GM19043 (cell line): ENCODE results near the gene C16orf92.

Experiments used
- ATAC-seq: cut with Tn5 transposase; IDR thresholded peaks from one replicate; pipeline ENCODE4 v1.9.1; 2021; ENCODE audit warnings: low read depth; ENCODE audit not compliant: unreplicated experiment

Gene C16orf92

GRCh38 chr16:29988346-29989075, 34.5 kb upstream of the C16orf92 start:
- no peak for ATAC-seq

GRCh38 chr16:29989111-29989858, 33.7 kb upstream of the C16orf92 start:
- ATAC-seq: no peak

GRCh38 chr16:29990034-29990433, 33.0 kb upstream of the C16orf92 start:
- ATAC-seq: no peak

GRCh38 chr16:29990883-29991570, 32.0 kb upstream of the C16orf92 start:
- ATAC-seq: no peak

- ATAC-seq: no peak
Measured at GRCh38 chr16:29991571-29991904, 31.5 kb upstream of the C16orf92 start.

DNA sequence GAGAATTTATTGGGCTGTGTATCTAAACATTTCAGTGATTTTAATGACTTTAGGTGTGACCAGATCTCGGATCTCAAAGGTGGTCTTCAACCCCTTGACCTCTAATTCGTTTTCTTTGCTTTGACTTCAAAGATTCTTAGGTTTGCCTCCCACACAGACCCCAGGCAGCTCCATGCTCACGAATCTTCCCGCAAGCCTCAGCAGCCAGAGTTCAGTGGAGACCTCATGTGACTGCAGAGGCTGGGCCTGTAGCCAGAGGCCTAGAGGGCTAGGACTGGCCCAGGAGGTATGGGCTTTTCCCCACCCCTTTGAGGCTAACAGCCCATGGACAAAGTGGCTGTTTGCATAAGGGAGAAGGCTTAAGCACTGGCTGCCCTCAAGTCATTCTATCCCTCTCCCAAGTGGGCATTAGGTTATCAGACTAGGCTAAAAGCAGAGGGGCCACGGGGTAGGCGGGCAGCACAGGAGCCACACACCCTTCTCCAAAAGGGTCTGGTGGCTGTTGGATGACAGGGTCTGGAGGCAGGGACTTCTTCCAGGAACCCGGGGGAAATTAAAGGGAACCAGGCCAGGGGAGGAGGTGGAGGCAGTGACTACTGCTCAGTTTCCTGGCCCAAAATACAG, 30.5 kb upstream of the C16orf92 start:
- ATAC-seq: no peak

DNA sequence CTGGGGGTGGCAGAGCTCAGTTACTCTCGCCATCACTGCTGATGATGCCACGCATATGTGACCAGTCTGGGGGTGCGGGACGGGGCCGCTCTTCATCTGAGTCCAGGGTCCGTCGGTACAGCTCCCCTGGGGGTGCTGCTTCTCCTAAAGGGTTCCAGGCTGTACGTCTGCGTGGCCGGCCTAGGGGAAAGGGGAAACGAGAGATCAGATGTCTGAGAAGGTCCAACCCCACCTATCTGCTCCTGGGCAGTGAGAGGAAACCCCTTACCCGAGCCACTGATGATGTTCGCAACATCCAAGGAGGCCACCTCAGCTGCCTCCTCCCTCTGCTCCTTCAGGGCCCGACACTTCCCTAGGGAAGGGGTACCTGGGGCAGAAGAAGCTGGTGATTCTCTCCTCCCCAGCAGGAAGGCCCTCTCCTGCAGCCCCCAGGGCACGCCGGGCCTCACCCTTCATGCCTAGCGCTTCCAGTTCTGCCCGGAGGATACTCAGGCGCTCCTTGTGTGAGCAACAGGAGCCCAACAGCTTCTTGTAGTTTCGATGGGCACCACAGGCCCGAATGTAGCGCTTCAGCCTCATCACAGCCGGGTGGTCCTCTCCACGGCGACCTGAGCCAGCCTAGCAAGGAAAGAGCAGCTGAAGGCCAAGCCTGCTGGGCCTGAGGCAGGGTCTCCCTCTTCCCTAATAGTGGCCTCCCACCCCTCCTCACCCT, 29.7 kb upstream of the C16orf92 start:
- ATAC-seq: no peak

- no peak for ATAC-seq
Measured at GRCh38 chr16:29993903-29994599, 28.9 kb upstream of the C16orf92 start.

- ATAC-seq: no peak
Measured at GRCh38 chr16:29994600-29995323, 28.2 kb upstream of the C16orf92 start.

DNA sequence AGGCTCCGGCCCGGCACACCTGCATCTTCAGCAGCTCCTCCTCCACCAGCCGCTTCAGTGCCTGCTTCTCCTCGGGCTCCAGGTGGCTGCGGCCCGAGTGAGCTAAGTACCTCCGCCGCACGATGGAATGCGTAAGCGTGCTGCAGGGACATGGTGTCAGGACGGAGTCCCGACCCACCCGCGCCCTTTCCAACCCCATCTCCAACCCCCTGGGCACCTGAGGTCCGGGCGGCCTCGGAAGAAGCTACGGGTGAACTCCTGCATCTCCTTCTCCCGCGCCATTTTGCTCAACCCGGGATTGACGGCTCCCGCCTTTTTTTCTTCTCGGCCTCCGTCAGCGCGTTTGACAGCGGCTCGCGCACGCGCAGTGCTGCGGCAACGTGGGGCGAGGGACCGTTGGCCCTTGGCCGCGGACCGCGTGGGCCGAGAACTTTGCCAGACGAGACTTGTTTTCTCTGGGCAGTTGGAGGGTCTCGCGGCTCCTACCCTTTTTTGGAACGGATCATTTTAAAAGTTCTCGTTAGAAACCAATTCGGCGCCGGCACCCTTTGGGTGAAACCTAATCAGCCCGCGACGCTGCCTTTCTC, 27.6 kb upstream of the C16orf92 start, which contains the start of gene HIRIP3:
HIRIP3 (minus strand) TSS at position 294 of the 587 bp plus-strand sequence; CDS start at position 282, 12 bp downstream.
- no peak for ATAC-seq

DNA sequence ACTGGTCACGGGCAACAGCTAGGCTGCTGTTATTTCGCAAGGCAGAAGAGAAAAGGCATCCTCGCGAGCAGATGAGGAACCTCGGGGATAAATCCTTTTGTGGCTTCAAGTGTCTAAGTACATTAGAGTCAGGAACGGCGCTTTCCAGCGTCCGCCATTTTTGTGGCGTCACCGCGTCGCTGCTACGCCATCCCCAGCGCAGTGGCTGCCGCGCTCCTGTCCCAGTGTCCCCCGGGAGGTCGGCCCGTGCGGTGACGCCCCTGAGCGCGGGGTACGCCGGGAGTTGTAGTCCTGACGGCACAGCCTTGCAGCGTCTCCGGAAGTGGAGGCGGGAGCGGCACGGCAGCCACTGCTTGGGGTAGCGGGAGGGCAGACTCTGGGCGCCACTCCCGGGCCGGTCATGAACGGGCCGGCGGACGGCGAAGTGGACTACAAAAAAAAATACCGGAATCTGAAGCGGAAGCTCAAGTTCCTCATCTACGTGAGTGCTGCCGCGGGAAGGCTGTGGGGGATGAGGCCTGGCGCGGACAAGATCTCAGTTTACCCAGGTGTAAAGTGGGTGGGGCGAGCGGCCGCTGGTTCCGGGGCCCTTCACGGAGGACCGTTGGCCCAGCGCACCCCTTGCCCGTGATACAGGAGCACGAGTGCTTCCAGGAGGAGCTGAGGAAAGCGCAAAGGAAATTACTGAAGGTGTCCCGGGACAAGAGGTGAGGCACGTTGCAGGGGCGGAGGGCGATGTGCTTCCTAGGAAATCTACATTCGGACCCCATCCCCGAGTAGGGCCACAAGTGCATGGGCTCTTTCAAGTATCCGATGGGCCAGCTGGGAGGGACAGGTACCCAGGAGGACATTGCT, 26.9 kb upstream of the C16orf92 start, which contains the start of gene INO80E:
INO80E (plus strand) TSS at position 331 of the 855 bp plus-strand sequence; CDS start at position 401, 70 bp downstream.
- ATAC-seq: peak; percentile 89

DNA sequence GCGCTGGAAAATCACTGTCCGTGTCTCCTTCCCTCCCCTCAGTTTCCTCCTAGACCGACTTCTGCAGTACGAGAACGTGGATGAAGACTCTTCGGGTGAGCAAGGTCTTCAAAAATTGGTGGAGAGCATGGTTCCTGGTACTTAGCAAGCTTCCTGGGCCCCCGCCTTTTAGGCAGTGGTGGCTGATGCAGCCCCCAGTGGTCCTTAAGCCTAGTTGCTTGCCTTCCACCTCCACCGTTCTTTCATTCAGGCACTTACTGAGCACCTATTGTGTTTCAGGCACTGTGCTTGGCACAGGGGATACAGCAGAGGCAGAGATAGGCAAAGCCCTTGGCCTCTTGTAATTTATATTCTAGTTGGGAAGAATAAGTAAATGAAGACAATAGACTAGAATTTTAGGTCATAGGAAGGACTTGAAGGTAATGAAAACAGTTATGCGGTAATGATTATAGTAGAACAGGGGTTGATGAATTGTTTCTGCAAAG, 26.2 kb upstream of the C16orf92 start:
- ATAC-seq: no peak

- ATAC-seq: no peak
Measured at GRCh38 chr16:29999605-30000004, 23.4 kb upstream of the C16orf92 start.

DNA sequence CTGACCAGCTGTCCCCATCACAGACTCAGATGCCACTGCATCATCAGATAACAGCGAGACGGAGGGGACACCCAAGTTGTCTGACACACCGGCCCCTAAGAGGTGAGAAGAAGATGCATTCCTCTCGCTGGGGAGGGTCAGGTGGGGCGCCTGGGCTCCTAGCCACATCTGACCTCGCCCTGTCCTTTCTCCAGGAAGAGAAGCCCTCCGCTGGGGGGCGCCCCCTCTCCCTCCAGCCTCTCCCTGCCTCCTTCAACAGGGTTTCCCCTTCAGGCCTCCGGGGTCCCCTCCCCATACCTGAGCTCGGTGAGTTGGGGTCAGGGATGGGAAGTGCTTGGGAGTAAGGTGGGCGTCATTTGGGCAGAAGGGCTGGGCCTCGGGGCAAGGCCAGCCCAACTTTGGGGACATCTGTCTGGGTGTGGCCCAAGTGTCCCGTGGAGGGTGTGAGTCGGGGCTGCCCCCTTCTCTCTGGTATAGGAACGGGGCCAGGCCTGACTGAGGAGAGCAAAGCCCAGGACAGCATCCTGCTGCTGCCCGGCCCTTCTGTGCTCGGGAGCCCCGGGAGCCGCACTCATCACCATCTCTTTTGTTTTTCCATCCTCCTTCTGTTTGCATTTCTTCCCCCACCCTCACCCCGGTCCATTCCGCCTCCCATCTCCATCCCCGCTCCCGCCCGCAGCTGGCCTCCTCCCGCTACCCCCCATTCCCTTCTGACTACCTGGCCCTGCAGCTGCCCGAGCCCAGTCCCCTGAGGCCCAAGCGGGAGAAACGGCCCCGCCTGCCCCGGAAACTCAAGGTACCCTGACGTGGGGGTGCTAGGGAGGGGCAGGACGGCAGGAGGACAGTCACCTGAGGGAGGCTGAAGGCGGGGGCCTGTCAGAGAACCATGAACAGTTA, 22.0 kb upstream of the C16orf92 start:
- no peak for ATAC-seq

DNA sequence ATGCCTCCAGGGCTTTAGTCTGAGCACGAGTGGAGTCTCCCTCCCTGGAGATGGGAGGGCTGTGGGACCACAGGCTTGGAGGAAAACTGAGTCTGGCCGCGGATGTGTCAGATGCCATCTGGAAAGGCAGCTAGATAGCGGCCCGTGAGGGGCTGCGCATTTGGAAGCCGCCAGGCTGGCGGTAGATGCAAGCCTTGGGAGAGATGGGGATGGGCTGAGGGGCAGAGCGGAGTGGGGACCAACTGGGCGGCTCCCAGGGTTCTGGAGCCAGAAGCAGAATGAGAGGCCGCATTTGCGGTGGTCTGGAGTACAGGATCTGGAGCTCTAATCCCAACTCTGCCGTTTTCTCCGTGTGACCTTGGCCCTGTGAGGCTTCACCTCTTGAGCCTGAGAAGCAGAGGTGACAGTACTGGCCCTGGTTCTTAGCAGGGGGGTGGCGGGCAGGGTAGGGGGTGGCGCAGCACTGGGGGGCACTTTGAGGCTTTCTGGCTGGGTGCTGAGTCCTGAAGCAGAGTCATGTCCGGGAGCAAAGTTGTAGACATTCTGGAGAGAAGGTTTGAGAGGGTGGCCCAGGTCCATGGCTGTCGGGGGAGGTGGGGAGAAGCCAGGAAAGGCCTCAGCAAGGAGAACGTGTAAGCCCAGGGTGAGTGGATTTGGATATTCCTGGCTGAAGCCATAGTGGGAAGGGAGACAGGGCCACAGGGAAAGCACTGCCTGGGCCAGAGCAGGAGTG, 20.2 kb upstream of the C16orf92 start:
- no peak for ATAC-seq
